HEK293 (cell line): ENCODE results near the gene XIRP1.

Source experiments
- ATF2 ChIP-seq: fragments of 450-650 bp; formaldehyde crosslinking; IDR thresholded peaks from 2 replicates; pipeline ENCODE4 v1.5.1; 2016; ENCODE audit warnings: missing biosample characterization, missing genetic modification characterization, low read depth
- BCL11A ChIP-seq: fragments of 450-650 bp; formaldehyde crosslinking; IDR thresholded peaks from 2 replicates; pipeline ENCODE4 v1.5.1; 2016; ENCODE audit warnings: low read depth, missing biosample characterization, missing genetic modification characterization
- CTCF ChIP-seq: fragments of 450-650 bp; formaldehyde crosslinking; IDR thresholded peaks from 2 replicates; pipeline ENCODE4 v1.5.1; 2016; ENCODE audit warnings: missing biosample characterization, missing genetic modification characterization
- YY1 ChIP-seq: fragments of 450-650 bp; formaldehyde crosslinking; IDR thresholded peaks from 2 replicates; pipeline ENCODE4 v1.5.1; 2018; ENCODE audit warnings: missing biosample characterization, missing genetic modification characterization
- ZBTB10 ChIP-seq: fragments of 450-650 bp; formaldehyde crosslinking; IDR thresholded peaks from 2 replicates; pipeline ENCODE4 v1.5.1; 2016; ENCODE audit warnings: missing biosample characterization, missing genetic modification characterization
- ZBTB49 ChIP-seq: fragments of 450-650 bp; formaldehyde crosslinking; IDR thresholded peaks from 2 replicates; pipeline ENCODE4 v1.5.1; 2016; ENCODE audit warnings: missing biosample characterization, missing genetic modification characterization, low read depth
- ZNF114 ChIP-seq: fragments of 450-650 bp; formaldehyde crosslinking; IDR thresholded peaks from 2 replicates; pipeline ENCODE4 v1.5.0; 2017; ENCODE audit warnings: missing biosample characterization, missing genetic modification characterization
- ZNF274 ChIP-seq, 2 experiments: fragments of 200-500 bp in 1 of 2; fragments of 450-650 bp in 1 of 2; sonication (Bioruptor generic) in 1 of 2; formaldehyde crosslinking in 1 of 2; IDR thresholded peaks; 2 replicates each; pipeline versions ENCODE4 v1.5.1 to v1.6.1; 2014 to 2016; ENCODE audit warnings: borderline replicate concordance in 1 of 2, inconsistent platforms in 1 of 2, low read length in 1 of 2, missing biosample characterization in 1 of 2, missing genetic modification characterization in 1 of 2
- ZNF416 ChIP-seq: fragments of 450-650 bp; formaldehyde crosslinking; IDR thresholded peaks from 2 replicates; pipeline ENCODE4 v1.5.1; 2016; ENCODE audit warnings: missing biosample characterization, missing genetic modification characterization
- ZNF639 ChIP-seq: fragments of 450-650 bp; formaldehyde crosslinking; IDR thresholded peaks from 2 replicates; pipeline ENCODE4 v1.5.1; 2016; ENCODE audit warnings: missing biosample characterization, missing genetic modification characterization
- ZNF660 ChIP-seq: fragments of 450-650 bp; IDR thresholded peaks from 2 replicates; pipeline ENCODE4 v1.5.1; 2018; ENCODE audit warnings: missing biosample characterization, mild to moderate bottlenecking, missing genetic modification characterization
- ZNF707 ChIP-seq: fragments of 450-650 bp; formaldehyde crosslinking; IDR thresholded peaks from 2 replicates; pipeline ENCODE4 v1.5.1; 2016; ENCODE audit warnings: missing biosample characterization, missing genetic modification characterization

- TF ChIP-seq ZNF416 (tag by site-specific recombination), result no peak
- TF ChIP-seq CTCF (tag by site-specific recombination), result no peak
- no peak for TF ChIP-seq ZNF274 (IDR thresholded peaks at IDR 0.05; ENCODE audit: low read length)
- TF ChIP-seq ZNF274 (tag by site-specific recombination; IDR thresholded peaks at IDR 0.05; ENCODE audit: borderline replicate concordance), result no peak
- no peak for TF ChIP-seq ZNF639 (tag by site-specific recombination)
- TF ChIP-seq ZBTB49 (tag by site-specific recombination), result no peak
- no peak for TF ChIP-seq ZNF660 (tag by site-specific recombination)
- no peak for TF ChIP-seq ATF2 (tag by site-specific recombination)
- TF ChIP-seq ZNF114 (tag by site-specific recombination), result no peak
- no peak for TF ChIP-seq ZNF707 (tag by site-specific recombination)
- TF ChIP-seq BCL11A (tag by site-specific recombination), result no peak
- TF ChIP-seq YY1 (tag by site-specific recombination), result no peak
- no peak for TF ChIP-seq ZBTB10 (tag by site-specific recombination)
Observed at GRCh38 chr3:39158148-39158715, 34.2 kb downstream of the XIRP1 start.
